Thyroid gland (tissue), 4 donors: ENCODE results near the gene TFRC.

Experiments used
- CTCF ChIP-seq, 6 experiments: fragments of 200-600 bp in 3 of 6; fragments of 450-650 bp in 3 of 6; sonication (generic) in 3 of 6; IDR thresholded peaks; one replicate each; pipeline ENCODE4 v1.5.1; 2016 to 2019; ENCODE audit warnings: antibody characterized with exemption in 6 of 6, mild to moderate bottlenecking in 2 of 6, inconsistent platforms in 1 of 6, moderate library complexity in 1 of 6
- POLR2A ChIP-seq, 2 donors: fragments of 450-650 bp; IDR thresholded peaks; one replicate each; pipeline ENCODE4 v1.6.1; 2017; ENCODE audit warnings: antibody characterized with exemption in 2 of 2, mild to moderate bottlenecking in 2 of 2, moderate library complexity in 1 of 2

- TF ChIP-seq POLR2A (IDR thresholded peaks at IDR 0.05) (no peak), CTCF (IDR thresholded peaks at IDR 0.05) (no peak)
Measured at GRCh38 chr3:196122021-196122687, 40.3 kb upstream of the TFRC start.
